VCaP (cell line): ENCODE results near the gene BUD13.

Experiments used
- H3K27ac ChIP-seq: fragments of 450-650 bp; 2 replicates; pipeline ENCODE4 v1.5.1; 2017
- TF ChIP-seq, protein P1 (sequence below): fragments of 450-650 bp; conservative IDR thresholded peaks from 2 replicates; pipeline ENCODE4 v1.5.1; 2017; ENCODE audit warnings: mild to moderate bottlenecking, moderate library complexity

BUD13 gene

DNA sequence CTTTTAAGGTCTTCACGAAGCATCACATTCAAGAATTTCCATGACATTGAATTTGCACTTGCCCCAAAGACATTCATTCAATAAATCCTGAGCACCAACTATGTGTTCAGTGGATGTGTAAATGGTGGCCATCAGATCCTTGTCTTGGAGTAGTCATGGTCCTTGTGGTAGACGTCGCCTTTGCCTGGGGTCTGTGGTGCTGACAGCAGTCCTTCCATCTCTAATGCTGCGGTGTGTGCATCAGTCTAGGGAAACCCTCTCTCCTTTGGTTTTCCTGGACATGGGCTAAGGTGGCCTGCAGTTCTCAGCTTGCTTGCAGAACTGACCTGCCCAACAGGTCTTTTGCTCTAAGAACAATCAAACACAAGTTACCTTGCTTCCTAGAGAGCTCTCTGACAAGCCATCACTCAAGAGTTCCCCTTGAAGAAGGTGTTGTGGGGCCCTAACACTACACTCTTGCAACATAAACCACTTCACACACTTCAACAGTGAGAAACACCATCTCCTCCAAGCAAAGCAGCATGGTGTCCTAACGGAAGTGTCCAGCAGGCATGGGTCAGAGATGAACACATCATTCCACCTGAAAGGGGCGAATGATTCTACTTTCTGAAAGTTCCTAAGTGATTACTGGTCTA, 72.1 kb downstream of the BUD13 start:
- TF ChIP-seq, protein P1, sequence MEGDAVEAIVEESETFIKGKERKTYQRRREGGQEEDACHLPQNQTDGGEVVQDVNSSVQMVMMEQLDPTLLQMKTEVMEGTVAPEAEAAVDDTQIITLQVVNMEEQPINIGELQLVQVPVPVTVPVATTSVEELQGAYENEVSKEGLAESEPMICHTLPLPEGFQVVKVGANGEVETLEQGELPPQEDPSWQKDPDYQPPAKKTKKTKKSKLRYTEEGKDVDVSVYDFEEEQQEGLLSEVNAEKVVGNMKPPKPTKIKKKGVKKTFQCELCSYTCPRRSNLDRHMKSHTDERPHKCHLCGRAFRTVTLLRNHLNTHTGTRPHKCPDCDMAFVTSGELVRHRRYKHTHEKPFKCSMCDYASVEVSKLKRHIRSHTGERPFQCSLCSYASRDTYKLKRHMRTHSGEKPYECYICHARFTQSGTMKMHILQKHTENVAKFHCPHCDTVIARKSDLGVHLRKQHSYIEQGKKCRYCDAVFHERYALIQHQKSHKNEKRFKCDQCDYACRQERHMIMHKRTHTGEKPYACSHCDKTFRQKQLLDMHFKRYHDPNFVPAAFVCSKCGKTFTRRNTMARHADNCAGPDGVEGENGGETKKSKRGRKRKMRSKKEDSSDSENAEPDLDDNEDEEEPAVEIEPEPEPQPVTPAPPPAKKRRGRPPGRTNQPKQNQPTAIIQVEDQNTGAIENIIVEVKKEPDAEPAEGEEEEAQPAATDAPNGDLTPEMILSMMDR: no peak
- H3K27ac ChIP-seq: no peak overlapping the region
